Fibroblast of lung (primary cell): Measurements from ENCODE around the gene GLG1. TPM values are rescaled to one million over a fixed set of nuclear protein-coding genes. Genes with fewer than 3 reads are reported as not detected.
A peak's percentile ranks its signal among the peaks of the same experiment; 100 is the strongest.
"Not testable (repeated sequence)": the region's sequence is repeated elsewhere in the genome, so short reads cannot be mapped to it uniquely, and the experiment has no call there.

Experiments
- DNase-seq, 2 donors: peaks; one replicate each; pipeline versions ENCODE4 v3.0.0 to v3.0.0-alpha.2; 2010; ENCODE audit warnings: low read depth in 2 of 2
- H2AFZ ChIP-seq: 2 replicates; pipeline ENCODE4 v1.5.1; 2012; ENCODE audit warnings: low read length, control low read depth, inconsistent platforms
- H3K27ac ChIP-seq: 2 replicates; pipeline ENCODE4 v1.5.1; 2011; ENCODE audit warnings: low read length, control low read depth; ENCODE audit not compliant: insufficient read depth
- H3K27me3 ChIP-seq: 2 replicates; pipeline ENCODE4 v1.5.1; 2011; ENCODE audit warnings: mild to moderate bottlenecking, low read length; ENCODE audit not compliant: control insufficient read depth, insufficient read depth
- H3K36me3 ChIP-seq: 2 replicates; pipeline ENCODE4 v1.5.1; 2011; ENCODE audit warnings: low read length; ENCODE audit not compliant: control insufficient read depth, insufficient read depth
- H3K4me1 ChIP-seq: 2 replicates; pipeline ENCODE4 v1.5.1; 2011; ENCODE audit warnings: low read length; ENCODE audit not compliant: control insufficient read depth, insufficient read depth; ENCODE audit errors: extremely low read depth
- H3K4me2 ChIP-seq: 2 replicates; pipeline ENCODE4 v1.5.1; 2011; ENCODE audit warnings: low read length, control low read depth; ENCODE audit not compliant: insufficient read depth; ENCODE audit errors: extremely low read depth
- H3K4me3 ChIP-seq, 4 experiments: fragments of 200-600 bp in 1 of 4; sonication (generic) in 1 of 4; replicated peaks in 1 of 4; 2 replicates each; pipeline ENCODE4 v1.5.1; 2011 to 2016; ENCODE audit warnings: low read length in 4 of 4, low read depth in 3 of 4, mild to moderate bottlenecking in 3 of 4, control low read depth in 2 of 4, inconsistent platforms in 1 of 4, mixed read lengths in 1 of 4; ENCODE audit not compliant: insufficient read depth in 1 of 4; ENCODE audit errors: control extremely low read depth in 1 of 4
- H3K79me2 ChIP-seq: 2 replicates; pipeline ENCODE4 v1.5.1; 2012; ENCODE audit warnings: mild to moderate bottlenecking, low read length, inconsistent platforms; ENCODE audit not compliant: control insufficient read depth, insufficient read depth
- H3K9ac ChIP-seq: 2 replicates; pipeline ENCODE4 v1.5.1; 2011; ENCODE audit warnings: mild to moderate bottlenecking, low read length, control low read depth; ENCODE audit not compliant: insufficient read depth
- H3K9me3 ChIP-seq: 2 replicates; pipeline ENCODE4 v1.5.1; 2012; ENCODE audit warnings: low read depth, low read length; ENCODE audit not compliant: control insufficient read depth, insufficient read depth
- H4K20me1 ChIP-seq: 2 replicates; pipeline ENCODE4 v1.5.1; 2011; ENCODE audit warnings: low read length; ENCODE audit not compliant: control insufficient read depth, insufficient read depth; ENCODE audit errors: extremely low read depth
- CTCF ChIP-seq, 2 donors: IDR thresholded peaks in 1 of 2; conservative IDR thresholded peaks in 1 of 2; 1 replicate in 1 of 2; 2 replicates in 1 of 2; pipeline ENCODE4 v1.5.1; 2011 to 2012; ENCODE audit warnings: low read length in 2 of 2, control low read depth in 1 of 2, inconsistent platforms in 1 of 2, low read depth in 1 of 2, mild to moderate bottlenecking in 1 of 2
- EZH2 ChIP-seq: IDR thresholded peaks from 2 replicates; pipeline ENCODE4 v1.5.1; 2012; ENCODE audit warnings: low read length, control low read depth, mild to moderate bottlenecking; ENCODE audit errors: missing control alignments
- polyA minus RNA-seq: library from RNA; depleted of rRNA, polyadenylated mRNA; stranded (reverse); fragments of >200 nt; gene quantifications from 2 replicates; pipeline ENCODE4 v1.2.3, GENCODE V29; 2011; ENCODE audit warnings: low replicate concordance
- polyA plus RNA-seq, 2 donors: library from polyadenylated mRNA; depleted of rRNA in 1 of 2; stranded (reverse) in 1 of 2; unstranded in 1 of 2; fragments of >200 nt; gene quantifications; 2 replicates each; pipeline ENCODE4 v1.2.1, GENCODE V29; 2011 to 2012; ENCODE audit warnings: missing spikeins in 1 of 2
- total RNA-seq: library from RNA; depleted of rRNA; stranded (reverse); fragments of >200 nt; gene quantifications from 2 replicates; pipeline ENCODE4 v1.2.1, GENCODE V29; 2014

GLG1 gene
- total RNA-seq = 97.6 and 138 TPM in 2 replicates
- polyA plus RNA-seq = 150 and 176 TPM in 2 replicates
- polyA plus RNA-seq (2012) = 117 and 134 TPM in 2 replicates
- 197 and 260 TPM in 2 replicates for polyA minus RNA-seq

- Histone ChIP-seq H3K27ac (peak within 1 kb of the TSS; percentile 92), H3K4me1 (peaks cover 6% of the 10 kb centered on the region), H4K20me1 (no peaks in the 10 kb centered on the region), H3K79me2 (peaks cover 46% of the 10 kb centered on the region), H3K36me3 (no peaks in the 10 kb centered on the region), H3K9ac (peak within 1 kb of the TSS; percentile 99), H2AFZ (peak within 1 kb of the TSS; percentile 96), H3K4me2 (peak within 1 kb of the TSS; percentile 92), H3K27me3 (no peaks in the 10 kb centered on the region), H3K9me3 (no peaks in the 10 kb centered on the region), H3K4me3 (peak within 1 kb of the TSS; percentile 91 to 98 (median 96))
- DNase-seq = peak; percentile 90 to 91
- TF ChIP-seq CTCF (conservative IDR thresholded peaks at IDR 0.05 in 1 of 2, IDR thresholded peaks at IDR 0.05 in 1 of 2; ENCODE audit: low read depth in 1 of 2, low read length in 2 of 2) = no peak
- TF ChIP-seq EZH2 = no peak
Measured at GRCh38 chr16:74606521-74607309, at the start of gene GLG1. GLG1 (minus strand) TSS chr16:74607114; CDS start chr16:74607094, 20 bp downstream.

GRCh38 chr16:74654536-74655050, 47.7 kb upstream of the GLG1 start:
- no peak overlapping the region for H3K4me3 ChIP-seq
- H3K4me2 ChIP-seq = no peak overlapping the region
- peaks cover 66% of the 10 kb centered on the region for H3K79me2 ChIP-seq
- DNase-seq = no peak
- peaks cover 2% of the 10 kb centered on the region for H3K36me3 ChIP-seq
- H3K9me3 ChIP-seq = no peaks in the 10 kb centered on the region
- no peaks in the 10 kb centered on the region for H4K20me1 ChIP-seq
- H3K4me1 ChIP-seq = no peaks in the 10 kb centered on the region
- H3K27ac ChIP-seq = no peak overlapping the region
- no peak overlapping the region for H2AFZ ChIP-seq
- no peaks in the 10 kb centered on the region for H3K27me3 ChIP-seq
- TF ChIP-seq EZH2 (no peak), CTCF (conservative IDR thresholded peaks at IDR 0.05 in 1 of 2, IDR thresholded peaks at IDR 0.05 in 1 of 2; ENCODE audit: low read depth in 1 of 2, low read length in 2 of 2) (no peak)
- no peak overlapping the region for H3K9ac ChIP-seq

DNA sequence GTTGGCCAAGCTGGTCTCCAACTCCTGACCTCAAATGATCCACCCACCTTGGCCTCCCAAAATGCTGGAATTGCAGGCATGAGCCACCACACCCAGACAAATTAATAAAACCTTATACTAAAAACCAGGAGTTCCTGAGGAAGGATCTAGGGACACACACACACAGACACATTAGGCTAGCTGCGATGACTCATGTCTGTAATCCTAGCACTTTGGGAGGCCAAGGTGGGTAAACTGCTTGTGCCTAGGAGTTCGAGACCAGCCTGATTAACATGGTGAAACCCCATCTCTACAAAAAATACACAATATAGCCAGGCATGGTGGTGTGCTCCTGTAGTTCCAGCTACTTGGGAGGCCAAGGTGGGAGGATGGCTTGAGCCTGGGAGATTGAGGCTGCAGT, 46.0 kb upstream of the GLG1 start:
- not testable (repeated sequence) for H3K36me3 ChIP-seq, H4K20me1 ChIP-seq, H3K27me3 ChIP-seq, H2AFZ ChIP-seq, H3K9ac ChIP-seq, H3K27ac ChIP-seq, H3K4me3 ChIP-seq, H3K9me3 ChIP-seq, H3K4me1 ChIP-seq, H3K4me2 ChIP-seq
- DNase-seq = peak; percentile 12
- H3K79me2 ChIP-seq = peaks cover 51% of the 10 kb centered on the region
